ENCODE measurements around the gene LMO7.
"Not testable (repeated sequence)": the region's sequence is repeated elsewhere in the genome, so short reads cannot be mapped to it uniquely, and the experiment has no call there.

The LMO7 gene

DNA sequence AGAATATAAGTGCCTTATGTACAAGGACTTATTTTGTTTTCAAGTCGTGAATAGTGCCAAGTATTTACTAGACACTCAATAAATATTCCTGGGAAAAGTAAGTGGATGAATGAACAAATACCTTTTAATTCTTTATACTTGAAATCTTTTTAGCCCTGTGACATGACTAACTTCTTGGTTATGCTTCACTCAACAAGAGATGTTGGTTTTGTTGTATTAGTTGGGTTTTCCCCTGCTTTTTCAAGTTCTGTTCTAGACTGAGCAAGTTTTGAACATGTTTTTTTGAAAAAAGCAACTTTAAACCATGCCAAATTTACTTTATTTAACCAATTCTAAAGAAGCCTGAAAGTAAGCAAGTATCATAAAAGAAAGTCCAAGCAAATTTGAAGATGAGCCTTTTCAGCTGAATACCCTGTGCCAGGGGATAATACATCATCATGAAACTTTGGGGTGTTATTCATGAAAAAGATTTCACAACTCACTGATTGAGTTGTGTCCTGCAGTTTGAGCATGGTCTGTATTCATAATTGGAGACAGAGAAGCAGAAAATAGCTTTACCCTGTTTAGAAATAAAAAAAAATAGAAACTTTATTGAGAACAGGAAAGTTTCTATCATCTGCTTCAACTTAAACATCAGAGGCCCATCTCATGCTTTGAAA is 11.1 kb downstream of the LMO7 start:
- H3K4me3 ChIP-seq (ENCODE audit: low read depth, low read length) = no peak overlapping the region

GRCh38 chr13:75648446-75648845 is 12.3 kb downstream of the LMO7 start:
- H3K4me3 ChIP-seq (ENCODE audit: low read depth, low read length) = no peak overlapping the region

DNA sequence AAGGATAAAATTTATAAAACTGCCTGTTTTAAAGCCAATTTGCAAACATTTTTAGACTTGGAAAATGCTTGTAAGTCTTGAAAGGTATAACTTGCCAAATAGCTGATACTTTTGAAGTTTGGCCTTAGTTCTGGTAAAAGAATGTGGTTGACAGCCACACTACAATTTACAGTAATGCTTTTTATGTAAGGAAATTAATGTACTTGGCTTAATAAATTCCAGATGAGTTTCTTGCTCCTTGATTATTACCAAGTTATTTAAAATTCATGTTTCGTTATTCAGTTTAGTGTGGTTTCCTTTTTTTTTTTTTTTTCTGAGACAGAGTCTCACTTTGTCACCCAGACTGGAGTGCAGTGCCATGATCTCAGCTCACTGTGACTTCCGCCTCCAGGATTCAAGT is 14.9 kb downstream of the LMO7 start:
- no peak overlapping the region for H3K4me3 ChIP-seq (ENCODE audit: low read depth, low read length)

DNA sequence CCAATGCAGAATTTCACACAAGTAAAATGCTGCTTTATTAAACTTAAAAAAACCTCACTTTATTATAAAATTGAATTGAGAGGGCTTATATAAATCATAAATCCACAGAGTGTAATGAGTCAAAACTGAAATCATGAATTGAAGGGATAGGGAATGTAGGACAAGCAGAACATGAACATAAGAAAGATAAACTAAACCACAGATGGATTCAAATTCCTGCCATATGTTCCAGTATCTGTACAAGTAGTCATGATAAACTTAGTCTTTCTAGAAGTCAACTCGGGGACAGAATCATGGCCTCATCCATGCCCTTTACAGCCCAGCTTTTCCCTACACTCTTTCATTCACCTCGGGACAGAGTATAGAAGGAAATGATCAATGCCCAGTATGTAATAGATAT is 16.6 kb downstream of the LMO7 start:
- H3K4me3 ChIP-seq (ENCODE audit: low read depth, low read length) = no peak overlapping the region

GRCh38 chr13:75656425-75656989 is 20.4 kb downstream of the LMO7 start:
- no peak overlapping the region for H3K4me3 ChIP-seq (ENCODE audit: low read depth, low read length)

DNA sequence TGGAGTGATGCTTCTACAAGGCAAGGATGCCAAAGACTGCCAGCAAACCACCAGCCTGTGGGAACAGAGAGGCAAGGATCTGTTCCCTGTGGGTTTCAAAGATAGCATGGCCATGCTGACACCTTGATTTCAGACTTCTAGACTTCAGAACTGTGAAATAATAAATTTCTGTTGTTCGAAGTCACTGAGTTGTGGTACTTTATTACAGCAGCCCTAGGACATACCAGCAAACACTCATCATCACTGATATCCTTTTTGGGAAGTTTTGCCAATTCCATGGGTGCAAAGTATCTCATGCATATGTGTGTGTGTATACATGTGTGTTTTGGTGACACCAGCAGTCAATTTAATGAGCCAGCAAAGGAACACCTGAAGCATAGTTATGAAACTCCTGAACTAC is 21.0 kb downstream of the LMO7 start:
- no peak overlapping the region for H3K4me3 ChIP-seq (ENCODE audit: low read depth, low read length)

DNA sequence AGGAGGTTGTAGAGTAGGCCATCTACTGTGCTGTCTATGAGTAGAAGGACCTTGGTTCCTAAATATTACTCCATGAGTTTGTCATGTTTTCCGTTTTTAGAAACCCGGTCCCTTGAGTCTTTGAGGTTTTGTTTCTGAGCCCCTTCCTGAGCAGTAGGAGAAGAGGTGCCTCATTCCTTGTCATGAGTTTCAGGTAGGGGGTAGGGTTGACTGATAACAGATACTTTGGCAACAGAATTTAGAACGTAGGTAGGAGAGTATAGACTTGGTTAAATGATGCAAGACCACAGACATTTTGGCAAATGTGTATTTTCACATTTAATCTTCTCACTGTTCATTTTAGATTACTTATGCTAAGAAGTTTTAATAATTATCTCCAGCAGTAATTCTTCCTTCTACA is 24.6 kb downstream of the LMO7 start:
- no peak overlapping the region for H3K4me3 ChIP-seq (ENCODE audit: low read depth, low read length)

- H3K4me3 ChIP-seq (ENCODE audit: low read depth, low read length) = no peak overlapping the region
Measured at GRCh38 chr13:75661443-75661842, 25.3 kb downstream of the LMO7 start.

DNA sequence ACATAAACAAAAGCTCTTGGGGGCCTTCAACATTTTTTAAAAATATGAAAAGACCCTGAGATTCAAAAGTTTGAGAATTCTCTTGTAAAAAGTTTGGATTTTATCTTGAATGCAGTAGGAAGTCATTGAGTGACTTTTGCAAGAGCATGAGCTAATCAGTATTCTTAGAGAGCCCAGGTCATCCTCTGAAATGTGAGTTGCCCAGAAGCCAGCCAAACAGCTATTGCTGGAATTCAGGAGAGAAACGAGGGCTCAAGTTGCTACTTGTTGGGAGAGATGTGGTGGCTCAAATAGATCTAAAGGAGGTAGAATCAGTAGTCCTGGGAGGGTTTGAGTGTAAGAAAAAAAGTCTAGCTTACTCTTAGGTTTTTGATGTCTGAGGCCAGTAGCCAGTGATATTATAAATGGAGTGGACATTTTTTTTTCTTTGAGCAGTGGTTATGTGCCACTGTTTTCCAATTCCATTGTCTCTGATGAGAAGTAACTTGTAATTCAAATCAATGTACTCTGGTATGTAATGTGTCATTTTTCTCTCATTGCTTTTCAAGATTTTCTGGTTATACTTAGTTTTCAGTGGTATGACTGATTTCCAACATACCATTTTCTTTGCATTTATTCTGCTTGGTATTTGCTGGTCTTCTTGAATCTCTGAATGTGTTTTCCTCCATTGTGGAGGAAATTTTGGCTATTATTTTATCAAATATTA is 30.7 kb downstream of the LMO7 start:
- H3K4me3 ChIP-seq (ENCODE audit: low read depth, low read length) = no peak overlapping the region

GRCh38 chr13:75669706-75670105 is 33.6 kb downstream of the LMO7 start:
- no peak overlapping the region for H3K4me3 ChIP-seq (ENCODE audit: low read depth, low read length)

GRCh38 chr13:75670496-75670895 is 34.4 kb downstream of the LMO7 start:
- no peak overlapping the region for H3K4me3 ChIP-seq (ENCODE audit: low read depth, low read length)

- H3K4me3 ChIP-seq (ENCODE audit: low read depth, low read length) = no peak overlapping the region
Measured at GRCh38 chr13:75675421-75675820, 39.3 kb downstream of the LMO7 start.

DNA sequence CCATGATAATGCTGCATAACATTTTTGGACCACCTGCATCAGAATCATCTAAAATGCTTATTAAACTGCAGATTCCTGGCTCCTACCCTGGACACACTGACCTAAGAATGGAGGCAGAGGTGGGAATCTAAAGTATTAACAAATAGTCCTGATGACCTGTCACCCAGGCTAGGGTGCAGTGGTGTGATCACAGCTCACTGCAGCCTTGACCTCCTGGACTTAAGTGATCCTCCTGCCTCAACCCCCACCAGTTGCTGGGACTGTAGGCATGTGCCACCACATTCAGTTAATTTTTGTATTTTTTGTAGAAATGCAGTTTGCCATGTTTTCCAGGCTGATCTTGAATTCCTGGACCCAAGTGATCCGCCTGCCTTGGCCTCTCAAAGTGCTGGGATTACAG is 43.3 kb downstream of the LMO7 start:
- H3K4me3 ChIP-seq (ENCODE audit: low read depth, low read length) = no peak overlapping the region

GRCh38 chr13:75680251-75680650 is 44.1 kb downstream of the LMO7 start:
- H3K4me3 ChIP-seq (ENCODE audit: low read depth, low read length) = not testable (repeated sequence)

- H3K4me3 ChIP-seq (ENCODE audit: low read depth, low read length) = no peak overlapping the region
Measured at GRCh38 chr13:75682326-75682725, 46.2 kb downstream of the LMO7 start.

GRCh38 chr13:75685239-75685697 is 49.1 kb downstream of the LMO7 start:
- H3K4me3 ChIP-seq (ENCODE audit: low read depth, low read length) = no peak overlapping the region

DNA sequence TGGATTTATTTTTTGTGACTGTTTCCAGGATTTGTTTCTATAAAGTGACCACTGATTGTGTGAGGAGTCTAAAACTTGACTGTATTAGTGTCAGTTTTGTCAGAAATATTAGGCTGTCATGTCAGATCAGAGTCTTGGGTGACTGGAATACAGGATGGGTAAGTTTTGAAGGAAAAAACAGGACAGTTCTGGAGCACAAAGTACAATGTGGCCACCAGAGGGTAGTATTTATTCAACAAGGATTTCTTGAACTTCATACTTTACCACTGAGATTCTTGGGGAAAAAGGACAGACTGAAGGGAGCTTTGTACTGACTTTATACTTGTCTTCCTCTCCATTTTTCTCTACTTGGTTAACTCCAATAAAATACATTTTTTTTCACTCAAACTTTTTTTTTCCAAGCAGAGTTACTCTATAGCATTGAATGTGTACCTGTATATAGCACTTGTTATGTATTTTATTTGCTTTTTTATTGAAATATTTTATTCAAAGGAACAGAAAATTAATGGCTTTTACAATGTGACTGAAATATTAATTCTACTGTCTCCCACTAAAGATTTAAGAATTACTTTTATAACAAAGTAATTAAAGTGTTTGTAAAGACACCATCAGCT is 51.1 kb downstream of the LMO7 start:
- no peak overlapping the region for H3K4me3 ChIP-seq (ENCODE audit: low read depth, low read length)

- H3K4me3 ChIP-seq (ENCODE audit: low read depth, low read length) = no peak overlapping the region
Measured at GRCh38 chr13:75689686-75690085, 53.6 kb downstream of the LMO7 start.

DNA sequence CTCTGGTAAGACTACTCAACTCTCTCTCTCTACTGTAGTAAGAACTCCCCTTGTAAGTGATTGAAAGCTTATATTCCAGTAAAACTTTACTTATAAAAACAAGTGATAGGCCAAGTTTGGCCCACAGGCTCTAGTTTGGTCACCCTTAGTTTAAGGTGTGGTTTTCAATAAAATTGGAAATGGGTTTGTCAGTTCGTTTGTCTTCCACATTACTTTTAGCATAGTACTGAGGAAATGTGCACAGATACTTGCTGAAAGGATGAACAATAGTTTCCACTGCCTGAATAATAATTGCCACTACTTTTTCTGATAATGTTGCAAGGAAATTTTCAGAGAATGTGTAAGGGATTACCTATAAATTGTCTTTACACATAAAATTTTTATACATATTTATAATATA is 54.5 kb downstream of the LMO7 start:
- no peak overlapping the region for H3K4me3 ChIP-seq (ENCODE audit: low read depth, low read length)

DNA sequence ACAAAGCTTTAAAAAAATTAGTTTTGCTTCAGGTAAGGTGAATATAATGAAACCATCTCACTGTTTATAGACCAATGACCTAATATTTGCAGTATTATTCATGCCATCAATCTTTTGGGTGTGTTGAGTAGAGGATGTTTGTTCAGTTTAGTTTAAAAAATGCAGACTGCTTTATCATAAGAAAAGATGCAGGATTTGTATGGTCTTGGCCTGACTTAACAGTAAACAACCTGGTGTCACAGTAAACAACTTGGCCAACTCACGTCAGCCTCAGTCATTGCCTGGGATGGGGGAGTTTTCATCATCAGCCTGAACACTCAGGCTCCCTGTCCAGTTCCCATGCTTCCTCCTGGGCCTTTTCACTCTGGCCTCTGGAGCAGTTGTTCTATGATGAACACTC is 55.1 kb downstream of the LMO7 start:
- no peak overlapping the region for H3K4me3 ChIP-seq (ENCODE audit: low read depth, low read length)

DNA sequence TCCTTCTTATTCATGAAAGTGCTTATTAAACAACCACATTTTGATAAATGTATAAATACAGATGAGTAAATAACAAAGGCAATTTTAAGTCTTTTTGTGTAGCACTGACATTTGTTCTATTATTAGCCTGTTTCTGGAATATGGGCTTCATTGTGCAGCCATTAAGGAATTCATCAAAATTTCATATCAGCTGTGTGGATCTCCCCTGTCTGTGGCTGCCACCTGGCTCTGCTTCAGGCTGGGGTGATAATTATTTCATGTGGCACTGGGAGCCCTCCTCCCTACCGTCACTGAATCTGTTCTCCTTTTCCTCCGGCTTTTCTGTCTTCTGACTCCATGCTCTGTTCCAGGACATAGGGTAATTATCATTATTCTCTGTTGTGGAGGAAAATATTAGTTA is 57.1 kb downstream of the LMO7 start:
- no peak overlapping the region for H3K4me3 ChIP-seq (ENCODE audit: low read depth, low read length)

DNA sequence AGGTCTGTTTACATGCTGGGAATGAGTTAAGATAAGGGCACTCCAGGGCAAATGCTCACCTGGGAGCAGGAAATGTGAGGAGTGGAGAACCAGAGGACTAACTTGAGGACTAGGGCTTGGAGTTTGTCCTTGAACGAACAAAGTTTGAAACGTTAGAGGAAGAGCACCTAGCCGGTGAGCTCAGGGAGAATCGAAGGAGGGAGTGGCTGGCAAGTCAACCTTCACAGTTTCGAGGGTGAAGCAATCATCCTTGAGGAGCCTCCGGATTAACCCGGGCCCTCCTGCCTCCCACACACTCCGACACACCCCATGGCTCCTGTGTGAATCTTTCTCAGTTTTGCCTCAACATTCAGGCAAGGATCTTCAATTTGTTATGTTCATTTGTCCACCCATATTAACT is 58.6 kb downstream of the LMO7 start:
- no peak overlapping the region for H3K4me3 ChIP-seq (ENCODE audit: low read depth, low read length)
